Measurements from ENCODE around the gene FAM181A. TPM values are rescaled to one million over a fixed set of nuclear protein-coding genes. Genes with fewer than 3 reads are reported as not detected.

The FAM181A gene
- total and polyA plus RNA-seq, 9 of the 15 experiments (the other 6 are each of a cell fraction or from before 2014, with no cell fraction given): not detected

- TF ChIP-seq RAD51 (IDR thresholded peaks at IDR 0.05; ENCODE audit: borderline replicate concordance, low read depth) (no peak), NR0B1 (IDR thresholded peaks at IDR 0.05; ENCODE audit: partially characterized antibody) (no peak), RBM25 (IDR thresholded peaks at IDR 0.05; ENCODE audit: low read depth, low read length, severe bottlenecking) (no peak)
These were observed 48.9 kb upstream of the FAM181A start (continued) for GRCh38 chr14:93878212-93878611.

- whole genome bisulfite sequencing (ENCODE audit: insufficient coverage, low coverage, missing lambda C conversion rate): 0% methylated on average over 1 of the region's 5 CpGs
- ATAC-seq (no peak), FAIRE-seq (no peak), DNase-seq (ENCODE audit: extremely low read depth in 1 of 4, low spot score in 3 of 4) (no peak)
- in situ Hi-C loops (cut with MboI): no loop called here
- ChIA-PET CTCF (ENCODE audit: low intra/inter-chr PET ratio) (no interaction called here), POLR2A (interaction anchor here (0.7 kb wide), 1 partner anchor 156 kb away, joined by 3 read pairs; no protein-coding TSS in a partner anchor)
- TF ChIP-seq E2F8 (IDR thresholded peaks at IDR 0.05; ENCODE audit: low read depth, partially characterized antibody): no peak
- Histone ChIP-seq H4K20me1 (replicated peaks; ENCODE audit: control insufficient read depth, insufficient read depth, low read length) (no peaks in the 10 kb centered on the region), H3K9me3 (replicated peaks; ENCODE audit: control insufficient read depth, insufficient read depth, low read depth, low read length) (no peaks in the 10 kb centered on the region), H3K4me1 (replicated peaks in 1 of 2; ENCODE audit: control insufficient read depth in 2 of 2, insufficient read depth in 2 of 2, low read length in 2 of 2) (no peaks in the 10 kb centered on the region), H3K9ac (ENCODE audit: insufficient read depth in 1 of 2, low read depth in 2 of 2, low read length in 2 of 2) (no peak overlapping the region), H3K4me2 (ENCODE audit: insufficient read depth, low read length) (no peak overlapping the region), H2AFZ (ENCODE audit: low read depth, low read length) (no peak overlapping the region), H3K27me3 (ENCODE audit: control insufficient read depth in 2 of 2, insufficient read depth in 2 of 2, low read length in 2 of 2) (no peaks in the 10 kb centered on the region), H3K4me3 (no peak overlapping the region), H3K79me2 (ENCODE audit: control insufficient read depth, insufficient read depth, low read length) (no peaks in the 10 kb centered on the region), H3K36me3 (ENCODE audit: control insufficient read depth, insufficient read depth, low read length) (no peaks in the 10 kb centered on the region), H3K27ac (ENCODE audit: extremely low read depth, low read depth, low read length) (no peak overlapping the region), H3K9me1 (ENCODE audit: control insufficient read depth, insufficient read depth, low read length) (no peaks in the 10 kb centered on the region)
- no TSS peak for BruUV-seq (replicated peaks)
- intact Hi-C loops (cut with micrococcal nuclease): no loop called here
These were observed 48.3 kb upstream of the FAM181A start for GRCh38 chr14:93878871-93879270.
